Measurements from ENCODE around the gene PRKCZ.

The PRKCZ gene

DNA sequence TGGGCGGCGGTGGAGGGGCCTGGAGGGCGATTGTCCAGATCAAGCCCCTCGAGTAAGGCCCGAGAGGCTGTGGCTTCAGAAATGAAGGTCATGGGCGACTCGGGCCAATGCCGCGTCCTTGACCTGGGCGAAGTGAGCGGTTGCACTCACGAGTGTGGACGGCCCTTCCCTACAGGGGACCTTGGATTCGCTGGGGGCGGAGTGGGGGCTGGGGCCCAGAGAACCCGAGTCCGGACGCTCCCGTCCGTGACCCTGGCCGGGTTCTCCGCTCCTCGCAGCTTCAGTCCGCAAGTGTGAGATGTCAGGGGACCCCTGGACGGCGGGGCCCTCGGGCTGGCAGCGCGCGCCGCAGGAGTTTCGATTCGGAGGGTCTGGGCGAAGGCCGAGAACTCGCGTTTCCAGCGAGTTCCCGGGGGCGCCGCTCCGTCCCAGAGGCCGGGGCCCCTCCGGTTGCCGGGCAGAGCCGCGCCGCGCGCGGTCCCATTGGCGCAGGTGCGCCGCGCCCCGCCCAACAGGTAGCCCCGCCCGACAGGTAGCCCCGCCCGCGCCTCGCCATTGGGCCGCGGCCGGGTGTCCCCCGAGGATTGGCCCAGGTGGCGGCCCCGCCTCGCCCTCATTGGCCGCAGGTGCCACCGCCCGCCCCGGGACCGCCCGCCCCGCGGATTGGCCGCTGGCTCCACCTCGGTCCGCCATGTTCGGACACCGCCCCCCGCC, at the start of gene PRKCZ:
Gene PRKCZ, plus strand, starts transcription at position 694 of the 714 bp plus-strand sequence. CDS start 220 bp downstream, outside the sequence.
- no peak for DNase-seq

DNA sequence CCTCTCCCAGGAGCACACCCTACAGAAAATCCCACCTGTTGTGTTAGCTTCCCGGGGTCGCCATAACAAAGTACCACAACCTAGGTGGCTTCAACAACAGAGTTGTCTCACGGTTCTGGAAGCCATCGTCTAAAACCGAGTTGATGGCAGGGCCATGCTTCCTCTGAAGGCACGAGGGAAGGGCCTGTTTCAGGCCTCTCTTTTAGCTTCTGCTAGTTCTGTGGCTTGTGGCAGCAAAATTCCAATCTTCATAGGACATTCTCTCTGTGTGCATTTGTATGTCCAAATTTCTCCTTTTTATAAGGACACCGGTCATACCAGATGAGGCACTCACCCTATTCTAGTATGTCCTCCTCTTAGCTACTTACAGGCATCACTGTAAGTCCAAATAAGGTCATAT, 49.8 kb upstream of the PRKCZ start:
- no peak for DNase-seq

DNA sequence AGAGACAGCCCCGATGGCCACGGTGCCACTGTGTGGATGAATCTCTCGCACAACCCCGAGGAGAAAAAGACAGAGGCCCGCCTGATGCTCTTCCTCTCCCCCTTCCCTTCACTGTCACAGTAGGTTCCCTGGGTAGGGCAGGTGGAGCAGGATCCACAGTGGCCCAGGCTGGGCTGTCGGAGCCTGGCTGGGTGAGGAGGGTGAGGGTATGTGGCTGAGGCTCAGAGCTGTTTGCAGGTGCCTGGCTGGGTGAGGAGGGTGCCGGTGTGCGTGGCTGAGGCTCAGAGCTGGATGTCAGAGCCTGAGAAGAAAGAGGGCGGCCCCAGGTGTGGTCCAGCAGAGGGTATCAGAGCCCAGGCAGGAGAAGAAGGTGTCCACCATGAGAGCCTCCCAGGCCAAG, 49.4 kb upstream of the PRKCZ start:
- no peak for DNase-seq

GRCh38 chr1:2001773-2002411, 48.3 kb upstream of the PRKCZ start:
- no peak for DNase-seq

DNA sequence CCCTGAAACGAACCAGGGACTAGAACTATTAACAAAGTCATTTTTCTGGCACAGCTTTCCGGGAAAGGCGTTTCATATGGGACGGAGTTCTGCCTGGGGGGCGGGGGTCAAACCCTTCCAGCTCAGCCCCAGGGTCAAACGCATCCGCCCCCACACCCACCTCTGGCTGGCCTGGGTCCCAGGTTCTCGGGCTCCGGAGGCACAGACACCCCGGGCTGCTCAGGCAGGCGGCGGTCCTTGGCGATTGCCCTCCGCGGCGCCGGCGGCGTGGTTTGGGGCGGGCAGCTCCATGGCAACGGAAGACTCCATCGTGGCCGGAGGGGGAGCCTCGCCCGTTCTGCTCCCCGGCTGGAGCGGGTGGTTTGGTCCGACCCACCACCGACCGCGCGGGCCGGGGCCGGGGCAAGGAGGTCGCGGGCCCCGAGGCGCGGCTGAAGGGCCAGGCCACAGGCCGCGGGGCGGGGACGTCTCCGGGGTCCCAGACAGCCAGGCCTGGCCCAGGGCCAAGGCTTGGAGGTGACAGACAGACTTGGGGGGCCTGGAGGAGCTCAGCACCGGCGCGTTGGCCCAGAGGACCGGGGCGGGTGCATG, 46.6 kb upstream of the PRKCZ start, which contains the start of gene CFAP74:
Gene CFAP74, minus strand, starts transcription at position 246 of the 591 bp plus-strand sequence. CDS start 12,830 bp downstream, outside the sequence.
- no peak for DNase-seq

DNA sequence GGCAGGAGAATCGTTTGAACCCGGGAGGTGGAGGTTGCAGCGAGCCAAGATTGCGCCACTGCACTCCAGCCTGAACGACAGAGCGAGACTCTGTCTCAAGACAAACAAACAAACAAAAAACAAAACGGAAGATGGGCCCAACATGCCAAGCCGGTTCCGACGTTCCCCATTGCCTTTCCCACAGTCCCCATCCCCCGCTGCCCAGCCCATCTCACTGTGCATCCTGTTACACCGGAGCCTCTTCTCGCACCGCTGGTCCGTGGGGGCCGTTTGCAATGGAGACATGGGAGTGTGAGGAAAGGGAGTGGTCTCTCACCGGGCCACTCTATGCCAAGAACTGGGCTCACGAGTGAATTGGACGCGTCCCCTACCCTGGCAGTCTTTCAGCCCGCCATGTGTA, 45.4 kb upstream of the PRKCZ start:
- DNase-seq = no peak

DNA sequence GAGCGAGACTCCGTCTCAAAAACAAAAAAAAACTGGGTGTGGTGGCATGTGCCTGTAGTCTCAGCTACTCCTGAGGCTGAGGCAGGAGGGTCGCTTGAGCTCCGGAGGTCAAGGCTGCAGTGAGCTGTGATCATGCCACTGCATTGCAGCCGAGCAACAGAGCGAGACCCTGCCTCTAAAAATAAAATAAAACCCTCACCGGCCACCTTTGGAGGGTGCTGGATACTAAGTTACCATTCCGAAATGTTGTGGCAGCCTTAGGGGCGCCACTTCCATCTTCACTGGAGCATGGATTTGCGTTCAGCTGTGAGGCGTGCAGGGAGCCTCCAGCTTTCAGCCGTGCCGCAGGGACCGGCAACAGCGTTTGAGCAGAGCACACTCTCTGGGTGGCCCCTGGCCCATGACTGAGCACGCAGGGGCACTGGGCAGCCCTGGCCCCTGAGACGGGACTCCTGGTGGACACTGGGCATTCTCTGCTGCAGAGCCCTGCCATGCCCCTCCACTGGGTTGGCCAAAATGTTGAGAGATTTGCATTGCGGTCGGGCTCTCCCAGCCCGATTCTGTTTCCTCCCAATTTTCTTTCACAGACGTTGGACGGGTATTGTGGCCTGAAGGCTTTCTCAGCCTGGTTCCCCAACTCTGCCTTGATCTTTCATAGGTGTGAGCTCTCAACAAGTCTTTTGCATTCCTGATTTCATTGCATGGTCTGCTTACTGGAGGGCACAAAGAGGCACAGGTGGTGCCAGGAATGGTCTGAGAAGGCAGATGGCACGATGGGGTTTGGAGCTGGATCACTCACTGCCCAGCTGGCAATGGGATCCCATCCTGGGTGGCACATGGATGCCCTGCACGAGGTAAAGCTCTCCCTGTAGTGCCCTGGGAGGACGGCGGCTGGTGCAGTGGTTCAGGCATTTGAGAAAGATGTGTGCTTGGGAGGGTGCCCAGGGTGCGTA, 40.8 kb upstream of the PRKCZ start:
- no peak for DNase-seq

DNA sequence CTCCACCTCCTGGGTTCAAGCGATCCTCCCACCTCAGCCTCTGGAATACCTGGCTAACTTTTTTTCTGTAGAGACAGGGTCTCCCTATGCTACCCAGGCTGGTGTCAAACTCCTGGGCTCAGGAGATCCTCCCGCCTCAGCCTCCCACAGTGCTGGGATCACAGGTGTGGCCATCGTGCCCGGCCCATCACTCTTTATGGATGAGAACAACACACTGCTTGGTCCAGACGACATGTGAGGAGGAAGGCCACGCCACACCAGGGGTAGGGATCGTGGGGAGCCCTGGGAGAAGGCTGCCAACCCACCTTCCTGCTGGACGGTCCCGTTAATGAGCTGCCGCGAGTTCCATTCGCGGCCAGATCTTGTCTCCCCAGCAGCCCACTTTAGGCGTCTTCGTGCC, 36.0 kb upstream of the PRKCZ start:
- no peak for DNase-seq

GRCh38 chr1:2014741-2015735, 35.2 kb upstream of the PRKCZ start:
- DNase-seq = no peak

GRCh38 chr1:2016123-2016522, 34.1 kb upstream of the PRKCZ start:
- no peak for DNase-seq

- DNase-seq = no peak
Measured at GRCh38 chr1:2018217-2019171, 31.7 kb upstream of the PRKCZ start.

DNA sequence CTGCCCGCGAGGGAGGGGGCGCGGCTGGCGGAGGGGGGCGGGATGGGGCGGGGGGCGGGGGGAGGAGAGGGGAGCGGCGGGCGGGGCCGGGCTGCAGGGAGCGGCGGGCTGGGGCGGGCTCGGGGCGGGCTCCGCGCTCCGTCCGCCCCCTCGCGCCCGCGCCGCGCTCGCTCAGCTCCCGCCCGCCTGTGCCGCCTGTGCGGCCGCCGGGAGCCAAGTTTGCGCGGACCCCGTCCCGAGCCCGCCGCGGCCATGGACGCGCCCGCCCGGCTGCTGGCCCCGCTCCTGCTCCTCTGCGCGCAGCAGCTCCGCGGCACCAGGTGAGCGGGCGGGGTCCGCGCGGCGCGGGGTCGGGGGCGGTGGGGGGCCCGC, 31.1 kb upstream of the PRKCZ start, which contains the start of gene GABRD:
Gene GABRD, plus strand, starts transcription at position 174 of the 372 bp plus-strand sequence. Its CDS starts 79 bp downstream, at position 253.
- no peak for DNase-seq

DNA sequence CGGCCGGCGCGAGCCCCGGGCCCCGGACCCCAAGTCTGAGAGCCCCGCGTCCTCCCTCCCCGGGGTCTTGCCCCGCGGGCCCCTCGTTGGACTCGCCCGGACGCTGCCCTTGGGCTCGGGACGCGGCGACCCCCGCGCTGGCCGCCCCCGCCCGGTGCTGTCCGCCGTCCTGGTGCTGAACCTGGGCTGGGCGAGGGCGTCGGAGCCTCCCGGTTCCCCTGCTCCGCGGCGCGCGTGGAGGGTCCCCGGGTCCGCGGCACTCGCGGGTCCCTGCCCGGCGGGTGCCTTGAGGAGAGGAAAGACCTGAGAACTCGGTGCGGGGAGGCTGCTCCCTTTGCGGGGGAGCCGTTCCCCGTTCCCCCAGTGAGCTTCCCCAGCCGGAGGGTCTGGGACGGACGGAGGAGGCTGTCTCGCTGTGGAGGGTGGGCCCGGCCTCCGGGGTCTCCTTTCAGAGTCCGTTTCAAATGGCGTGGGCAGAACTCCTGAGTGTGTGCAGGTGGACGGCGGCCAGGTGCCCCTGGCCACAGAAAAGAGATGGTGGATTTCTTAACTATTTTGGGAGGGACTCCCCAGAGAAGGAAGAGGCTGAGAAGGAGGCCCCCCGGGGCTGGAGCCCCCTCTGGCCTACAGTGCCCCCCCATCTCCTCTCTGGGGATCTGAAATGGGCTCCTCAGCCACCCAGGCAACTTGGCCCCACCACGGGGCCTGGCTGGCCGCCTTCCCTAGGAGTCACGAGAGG, 30.5 kb upstream of the PRKCZ start:
- no peak for DNase-seq

GRCh38 chr1:2020310-2020655, 29.9 kb upstream of the PRKCZ start:
- no peak for DNase-seq

DNA sequence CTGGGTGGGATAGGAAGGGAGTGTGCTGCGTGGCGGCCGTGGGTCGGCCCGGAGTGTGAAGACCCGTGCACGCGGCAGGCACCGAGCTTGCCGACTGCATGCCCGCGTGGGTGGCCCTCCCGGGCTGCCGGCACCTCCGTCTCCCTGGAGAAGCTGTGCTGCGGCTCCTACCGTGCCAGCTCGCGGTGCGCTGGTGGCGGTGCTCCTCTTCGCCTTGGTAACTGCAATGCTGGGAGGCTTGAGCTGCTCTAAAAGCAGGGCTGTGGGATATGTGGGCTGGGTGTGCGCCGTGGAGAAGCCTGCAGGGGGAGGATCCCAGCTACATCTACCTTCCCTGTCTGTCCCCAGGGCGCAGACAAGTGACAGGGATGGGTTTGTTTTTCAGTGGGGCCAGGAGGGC, 28.7 kb upstream of the PRKCZ start:
- no peak for DNase-seq

- no peak for DNase-seq
Measured at GRCh38 chr1:2022063-2022770, 28.0 kb upstream of the PRKCZ start.

- DNase-seq = no peak
Measured at GRCh38 chr1:2023187-2023586, 27.0 kb upstream of the PRKCZ start.

DNA sequence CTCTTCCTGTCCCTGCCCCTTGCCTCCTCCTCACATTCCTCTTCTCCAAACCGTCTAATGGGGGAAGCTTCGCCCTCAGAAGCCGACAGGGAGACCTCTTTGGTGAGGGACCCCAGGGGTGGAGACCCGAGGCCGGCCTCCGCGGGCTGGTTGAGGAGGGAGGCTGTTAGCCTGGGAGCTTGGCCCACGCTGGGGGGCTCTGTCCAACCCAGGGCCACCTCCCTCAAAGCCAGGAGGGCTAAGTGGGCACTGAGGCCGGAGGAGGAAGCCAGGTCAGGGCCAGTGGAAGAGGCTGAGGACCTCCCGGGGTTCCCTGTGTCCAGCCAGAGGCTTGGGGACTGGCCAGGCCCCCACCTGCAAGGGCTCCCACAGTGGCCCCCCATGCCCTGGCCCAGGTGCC, 25.8 kb upstream of the PRKCZ start:
- DNase-seq = no peak

- DNase-seq = no peak
Measured at GRCh38 chr1:2024887-2025286, 25.3 kb upstream of the PRKCZ start.

Data from NCI-H446 (cell line).